ENCODE results near the gene TRAF1. TPM values are rescaled to one million over a fixed set of nuclear protein-coding genes. Genes with fewer than 3 reads are reported as not detected.

The TRAF1 gene
- total RNA-seq, 4 donors from 2014 or later, result 5.7 to 7.8 (median 6.6) TPM

DNA sequence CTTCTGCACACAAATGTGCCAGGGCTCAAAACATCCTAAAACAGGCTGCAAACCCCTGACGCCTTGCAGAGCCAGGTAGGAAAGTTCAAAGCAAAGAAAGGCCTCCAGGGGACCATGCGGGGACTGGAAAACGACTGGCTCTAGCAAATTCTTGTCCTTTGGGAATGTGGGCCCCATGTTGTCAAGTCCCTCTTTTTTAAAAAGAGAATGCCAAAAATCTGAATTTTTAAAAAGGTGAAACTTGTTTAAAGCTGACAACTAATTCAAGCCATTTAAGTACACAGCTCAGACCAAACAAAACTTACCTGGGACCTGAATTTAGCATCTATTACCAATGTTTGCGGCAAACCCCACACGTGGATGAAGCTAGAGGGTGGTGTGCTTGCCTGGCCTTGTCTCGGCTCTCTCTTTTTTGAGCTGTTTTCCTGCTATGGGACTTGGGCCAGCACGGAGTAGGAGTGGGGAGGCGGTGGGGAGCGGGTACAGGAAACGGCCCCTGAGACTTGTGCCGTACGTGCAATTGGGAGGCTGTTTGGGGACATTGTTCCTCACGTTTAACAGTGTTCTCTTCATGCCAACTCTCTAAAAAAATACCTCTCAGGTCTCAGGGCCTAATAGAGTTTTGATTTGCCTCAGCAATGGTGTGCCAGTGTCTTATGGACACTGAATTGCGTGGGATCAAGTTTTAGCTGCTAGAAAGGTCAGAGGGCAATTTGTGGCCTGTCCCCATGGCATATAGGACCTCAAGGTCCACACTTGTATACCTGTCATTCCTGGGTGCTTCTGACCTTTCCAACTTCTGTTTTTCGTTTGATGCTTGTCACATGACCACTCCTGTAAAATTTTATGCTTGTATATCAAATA is 34.5 kb downstream of the TRAF1 start:
- H3K27ac ChIP-seq, result no peak overlapping the region
- no peak for DNase-seq
- TF ChIP-seq POLR2A (IDR thresholded peaks at IDR 0.05), result no peak
- TF ChIP-seq, protein P1, sequence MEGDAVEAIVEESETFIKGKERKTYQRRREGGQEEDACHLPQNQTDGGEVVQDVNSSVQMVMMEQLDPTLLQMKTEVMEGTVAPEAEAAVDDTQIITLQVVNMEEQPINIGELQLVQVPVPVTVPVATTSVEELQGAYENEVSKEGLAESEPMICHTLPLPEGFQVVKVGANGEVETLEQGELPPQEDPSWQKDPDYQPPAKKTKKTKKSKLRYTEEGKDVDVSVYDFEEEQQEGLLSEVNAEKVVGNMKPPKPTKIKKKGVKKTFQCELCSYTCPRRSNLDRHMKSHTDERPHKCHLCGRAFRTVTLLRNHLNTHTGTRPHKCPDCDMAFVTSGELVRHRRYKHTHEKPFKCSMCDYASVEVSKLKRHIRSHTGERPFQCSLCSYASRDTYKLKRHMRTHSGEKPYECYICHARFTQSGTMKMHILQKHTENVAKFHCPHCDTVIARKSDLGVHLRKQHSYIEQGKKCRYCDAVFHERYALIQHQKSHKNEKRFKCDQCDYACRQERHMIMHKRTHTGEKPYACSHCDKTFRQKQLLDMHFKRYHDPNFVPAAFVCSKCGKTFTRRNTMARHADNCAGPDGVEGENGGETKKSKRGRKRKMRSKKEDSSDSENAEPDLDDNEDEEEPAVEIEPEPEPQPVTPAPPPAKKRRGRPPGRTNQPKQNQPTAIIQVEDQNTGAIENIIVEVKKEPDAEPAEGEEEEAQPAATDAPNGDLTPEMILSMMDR (IDR thresholded peaks at IDR 0.05), result no peak
- no peaks in the 10 kb centered on the region for H3K9me3 ChIP-seq
- H3K4me3 ChIP-seq (replicated peaks in 1 of 3), result no peak overlapping the region
- intact Hi-C loops (cut with DNase I), result no loop called here
- H3K4me1 ChIP-seq, result peaks cover 0 to 4% of the 10 kb centered on the region in 2 donors
- no peaks in the 10 kb centered on the region for H3K27me3 ChIP-seq
- no peaks in the 10 kb centered on the region for H3K36me3 ChIP-seq
- 76 to 77% methylated on average over 15 of the region's 15 CpGs for WGBS, 2 donors

DNA sequence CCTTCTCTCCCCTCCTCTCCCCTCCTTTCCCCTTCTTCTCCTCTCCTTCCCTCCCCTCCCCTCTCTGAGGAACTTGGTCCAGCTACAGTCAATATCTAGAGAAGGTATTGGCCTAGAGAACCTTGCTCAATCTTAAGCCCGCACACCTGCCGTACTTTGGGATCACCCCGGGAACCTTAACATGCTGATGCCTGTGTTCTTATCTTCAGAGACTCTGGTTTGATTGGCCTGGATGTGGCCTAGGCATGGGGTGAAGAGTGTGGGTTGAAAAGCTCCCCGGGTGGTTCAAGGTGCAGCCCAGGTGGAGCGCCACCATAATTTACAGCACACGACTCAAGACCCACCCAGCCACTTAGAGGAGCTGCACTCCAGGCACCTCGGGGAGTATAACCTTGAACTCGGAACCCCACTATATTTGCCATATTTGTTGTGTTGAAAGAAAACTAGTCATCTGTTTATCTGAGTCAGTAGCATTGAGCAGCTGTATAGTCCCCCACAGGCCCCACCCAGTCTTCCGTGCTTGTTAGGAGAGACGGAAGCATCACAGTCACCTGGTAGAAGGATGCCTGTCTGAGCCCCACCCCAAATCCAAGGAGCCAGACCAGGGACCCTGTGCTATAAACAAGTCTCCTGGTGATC is 35.2 kb downstream of the TRAF1 start:
- H3K4me1 ChIP-seq, result peaks cover 0 to 4% of the 10 kb centered on the region in 2 donors
- no peaks in the 10 kb centered on the region for H3K27me3 ChIP-seq
- no peak overlapping the region for H3K27ac ChIP-seq
- DNase-seq, result no peak
- H3K9me3 ChIP-seq, result no peaks in the 10 kb centered on the region
- no peaks in the 10 kb centered on the region for H3K36me3 ChIP-seq
- H3K4me3 ChIP-seq (replicated peaks in 1 of 3), result no peak overlapping the region
- intact Hi-C loops (cut with DNase I), result no loop called here
- WGBS, 2 donors, result 84 to 92% methylated on average over 10 of the region's 10 CpGs
- no peak for TF ChIP-seq POLR2A (IDR thresholded peaks at IDR 0.05)
- TF ChIP-seq, protein P1 (IDR thresholded peaks at IDR 0.05), result no peak

DNA sequence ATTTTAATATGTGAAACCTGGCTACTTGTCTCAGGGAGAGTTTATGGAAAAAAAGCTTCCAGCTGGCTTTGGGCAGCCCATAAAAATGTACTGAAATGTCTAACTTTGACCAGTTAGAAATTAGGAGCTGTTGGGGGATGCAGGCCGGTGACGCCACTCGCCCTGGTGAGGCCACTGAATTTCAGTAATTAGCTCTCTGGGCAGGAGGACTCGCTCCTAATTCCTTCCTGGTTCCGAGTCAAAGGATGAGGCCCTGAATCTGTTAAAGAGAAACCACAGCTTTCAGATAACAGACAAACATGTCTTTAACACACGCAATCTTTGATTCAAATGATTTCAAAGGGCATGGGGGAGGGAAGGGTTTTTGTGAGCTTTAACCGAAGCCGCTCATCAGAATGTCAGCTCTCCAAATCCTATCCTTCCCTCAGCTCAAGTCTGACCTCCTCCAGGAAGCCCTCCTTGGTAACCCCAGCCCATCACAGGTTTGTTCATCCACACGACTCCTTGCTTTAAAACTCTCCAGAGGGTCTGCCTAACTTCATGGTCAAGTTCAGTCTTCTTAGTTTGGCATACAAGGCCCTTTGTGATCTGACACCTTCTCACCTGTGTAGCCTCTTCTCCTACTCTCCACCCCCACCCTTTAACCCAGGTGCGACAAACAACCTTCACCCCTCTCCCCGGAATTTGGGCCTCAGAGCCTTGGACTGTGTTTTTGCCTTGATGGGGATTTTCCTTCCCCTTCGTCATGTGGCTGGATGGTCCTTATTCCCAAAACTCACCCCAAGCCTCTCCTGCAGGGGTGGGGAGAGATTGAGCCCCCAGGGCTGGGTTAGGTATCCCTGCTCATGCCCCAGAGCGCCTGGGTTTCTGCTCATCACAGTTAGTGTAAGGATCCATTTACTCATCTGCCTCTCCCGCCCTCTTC is 36.0 kb downstream of the TRAF1 start:
- no peaks in the 10 kb centered on the region for H3K36me3 ChIP-seq
- H3K4me1 ChIP-seq, result peaks cover 0 to 4% of the 10 kb centered on the region in 2 donors
- H3K9me3 ChIP-seq, result no peaks in the 10 kb centered on the region
- H3K27me3 ChIP-seq, result no peaks in the 10 kb centered on the region
- no peak for DNase-seq
- H3K27ac ChIP-seq, result peak overlapping the region in 1 of 3 donors; percentile 45
- WGBS, 2 donors, result 73 to 83% methylated on average over 14 of the region's 14 CpGs
- intact Hi-C loops (cut with DNase I), result no loop called here
- TF ChIP-seq, protein P1 (IDR thresholded peaks at IDR 0.05), result no peak
- no peak overlapping the region for H3K4me3 ChIP-seq (replicated peaks in 1 of 3)

DNA sequence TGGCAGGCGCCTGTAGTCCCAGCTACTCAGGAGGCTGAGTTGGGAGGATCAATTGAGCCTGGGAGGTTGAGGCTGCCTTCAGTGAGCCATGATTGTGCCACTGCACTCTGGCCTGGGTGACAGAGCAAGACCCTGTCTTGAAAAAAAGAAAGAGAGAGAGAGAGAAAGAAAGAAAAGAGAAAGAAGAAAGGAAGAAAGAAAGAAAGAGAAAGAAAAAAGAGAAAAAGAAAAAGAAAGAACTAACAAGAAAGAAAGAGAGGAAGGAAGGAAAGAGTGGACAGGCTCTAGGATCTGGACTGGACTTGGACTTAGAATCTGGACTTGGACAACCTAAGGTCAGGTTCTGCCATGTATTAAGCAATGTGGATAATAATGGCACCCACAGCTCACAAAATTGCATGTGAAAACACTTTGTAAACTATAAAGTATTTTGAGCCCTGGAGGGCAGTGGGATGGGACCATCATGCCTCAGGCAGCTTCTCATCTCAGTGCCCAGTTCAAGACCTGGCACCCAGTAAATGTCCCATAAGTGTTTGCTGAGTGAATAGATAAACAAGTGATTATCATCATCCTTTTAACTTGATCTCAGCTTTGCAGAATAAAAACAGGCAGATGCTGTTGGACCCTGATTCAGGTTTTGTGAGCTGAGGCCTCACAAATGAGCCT is 36.9 kb downstream of the TRAF1 start:
- no peaks in the 10 kb centered on the region for H3K27me3 ChIP-seq
- no peak overlapping the region for H3K4me3 ChIP-seq (replicated peaks in 1 of 3)
- H3K4me1 ChIP-seq, result peaks cover 0 to 3% of the 10 kb centered on the region in 2 donors
- 97 to 100% methylated on average over 1 of the region's 1 CpG for WGBS, 2 donors
- DNase-seq, result no peak
- TF ChIP-seq, protein P1 (IDR thresholded peaks at IDR 0.05), result no peak
- no peak for TF ChIP-seq POLR2A (IDR thresholded peaks at IDR 0.05)
- intact Hi-C loops (cut with DNase I), result no loop called here
- no peaks in the 10 kb centered on the region for H3K9me3 ChIP-seq
- H3K36me3 ChIP-seq, result no peaks in the 10 kb centered on the region
- H3K27ac ChIP-seq, result no peak overlapping the region
